HepG2 (cell line): ENCODE results near the gene GARIN5A. TPM values are rescaled to one million over a fixed set of nuclear protein-coding genes. Genes with fewer than 3 reads are reported as not detected.

Source experiments
- ATAC-seq: fragments of 200-7000 bp; cut with Tn5 transposase; 3 replicates; pipeline ENCODE4 v1.9.1; 2020; ENCODE audit warnings: mild to moderate bottlenecking, moderate library complexity
- BruUV-seq: library from RNA; stranded (reverse); fragments of 400-500 nt; replicated peaks from 2 replicates; lab custom pipeline; 2021; lab: Mats Ljungman, UMichigan
- CTCF ChIA-PET: fragments of 300-600 bp; formaldehyde crosslinking; extraction: SDS; loops from one replicate; lab custom pipeline; 2021; ENCODE audit warnings: low total read pairs, inconsistent platforms, low intra/inter-chr PET ratio; lab: Yijun Ruan, JAX
- POLR2A ChIA-PET: fragments of 350-600 bp; sonication (Branson Sonifier 250); formaldehyde crosslinking; loops from one replicate; lab custom pipeline; 2020; ENCODE audit warnings: antibody characterized with exemption, inconsistent platforms; lab: Yijun Ruan, JAX
- DNase-seq: peaks from one replicate; pipeline ENCODE4 v3.0.0-alpha.2; 2015; ENCODE audit warnings: low spot score
- FAIRE-seq: peaks from 3 replicates; lab custom pipeline; 2011; peaks lifted over from hg19 to GRCh38; lab: Jason Lieb, UNC
- H2AFZ ChIP-seq: one replicate; pipeline ENCODE4 v1.6.1; 2011; ENCODE audit warnings: low read length, inconsistent platforms
- H3K27ac ChIP-seq: fragments of 300-600 bp; 3 replicates; pipeline ENCODE4 v1.8.0; 2011; ENCODE audit warnings: mixed run types, mild to moderate bottlenecking, mixed read lengths, low read length, inconsistent platforms; ENCODE audit not compliant: insufficient read depth; ENCODE audit errors: extremely low read length
- H3K27me3 ChIP-seq, 2 experiments: fragments of 200-600 bp in 1 of 2; 2 replicates in 1 of 2; 3 replicates in 1 of 2; pipeline versions ENCODE4 v1.6.0 to v1.8.0; 2011; ENCODE audit warnings: low read length in 2 of 2, mild to moderate bottlenecking in 2 of 2, moderate library complexity in 2 of 2, inconsistent platforms in 1 of 2; ENCODE audit not compliant: insufficient read depth in 2 of 2, control insufficient read depth in 1 of 2
- H3K36me3 ChIP-seq, 2 experiments: fragments of 200-600 bp in 1 of 2; replicated peaks in 1 of 2; 2 replicates in 1 of 2; 3 replicates in 1 of 2; pipeline versions ENCODE4 v1.5.1 to v1.8.0; 2011; ENCODE audit warnings: low read length in 2 of 2, inconsistent platforms in 1 of 2; ENCODE audit not compliant: insufficient read depth in 2 of 2, control insufficient read depth in 1 of 2
- H3K4me1 ChIP-seq: 2 replicates; pipeline ENCODE4 v1.5.1; 2012; ENCODE audit warnings: low read length, inconsistent platforms; ENCODE audit not compliant: insufficient read depth
- H3K4me2 ChIP-seq: 2 replicates; pipeline ENCODE4 v1.6.0; 2011; ENCODE audit warnings: low read depth, low read length, inconsistent platforms
- H3K4me3 ChIP-seq, 3 experiments: fragments of 200-600 bp in 1 of 3; sonication (generic), shearing (Covaris generic) in 1 of 3; replicated peaks in 1 of 3; 2 replicates each; pipeline ENCODE4 v1.5.1; 2011 to 2016; ENCODE audit warnings: low read length in 3 of 3, inconsistent platforms in 2 of 3, low read depth in 2 of 3, mild to moderate bottlenecking in 2 of 3, control low read depth in 1 of 3, mixed read lengths in 1 of 3; ENCODE audit not compliant: insufficient read depth in 1 of 3
- H3K79me2 ChIP-seq: one replicate; pipeline ENCODE4 v1.6.1; 2011; ENCODE audit warnings: low read length, inconsistent platforms; ENCODE audit not compliant: insufficient read depth
- H3K9ac ChIP-seq: 2 replicates; pipeline ENCODE4 v1.6.0; 2011; ENCODE audit warnings: mild to moderate bottlenecking, low read depth, low read length, inconsistent platforms; ENCODE audit not compliant: insufficient read depth
- H3K9me3 ChIP-seq: 2 replicates; pipeline ENCODE4 v1.5.1; 2012; ENCODE audit warnings: mild to moderate bottlenecking, low read length
- H4K20me1 ChIP-seq: 2 replicates; pipeline ENCODE4 v1.6.0; 2011; ENCODE audit warnings: inconsistent platforms, mild to moderate bottlenecking, low read length, moderate library complexity; ENCODE audit not compliant: insufficient read depth
- FLYWCH1 ChIP-seq: sonication (generic); formaldehyde crosslinking; IDR thresholded peaks from 2 replicates; pipeline ENCODE4 v1.8.1; 2023; ENCODE audit warnings: mild to moderate bottlenecking, missing genetic modification reagents
- ISL2 ChIP-seq: sonication (generic); formaldehyde crosslinking; IDR thresholded peaks from 2 replicates; pipeline ENCODE4 v1.5.0; 2020; ENCODE audit warnings: missing genetic modification reagents
- LRRFIP1 ChIP-seq: sonication (generic); formaldehyde crosslinking; conservative IDR thresholded peaks from 2 replicates; pipeline ENCODE4 v1.4.0; 2020; ENCODE audit warnings: missing genetic modification reagents
- SSRP1 ChIP-seq: IDR thresholded peaks from 2 replicates; pipeline ENCODE4 v1.6.1; 2016; ENCODE audit warnings: control low read depth
- TBX3 ChIP-seq: fragments of 450-650 bp; IDR thresholded peaks from 2 replicates; pipeline ENCODE4 v1.6.1; 2017; ENCODE audit warnings: antibody characterized with exemption, mild to moderate bottlenecking, inconsistent platforms, borderline replicate concordance
- TOE1 ChIP-seq: sonication (generic); formaldehyde crosslinking; IDR thresholded peaks from 2 replicates; pipeline ENCODE4 v1.4.0; 2020; ENCODE audit warnings: mild to moderate bottlenecking, missing genetic modification reagents
- WIZ ChIP-seq: sonication (generic); formaldehyde crosslinking; IDR thresholded peaks from 2 replicates; pipeline ENCODE4 v1.5.1; 2020; ENCODE audit warnings: mild to moderate bottlenecking, missing genetic modification reagents
- ZFAT ChIP-seq: sonication (generic); formaldehyde crosslinking; conservative IDR thresholded peaks from 2 replicates; pipeline ENCODE4 v1.8.1; 2023; ENCODE audit warnings: missing genetic modification reagents, inconsistent platforms
- ZNF253 ChIP-seq: sonication (generic); formaldehyde crosslinking; IDR thresholded peaks from 2 replicates; pipeline ENCODE4 v1.8.0; 2022; ENCODE audit warnings: mild to moderate bottlenecking, missing genetic modification reagents, borderline replicate concordance
- ZNF280B ChIP-seq: sonication (generic); formaldehyde crosslinking; IDR thresholded peaks from 2 replicates; pipeline ENCODE4 v1.5.0; 2020; ENCODE audit warnings: missing genetic modification reagents, mild to moderate bottlenecking, borderline replicate concordance
- ZNF407 ChIP-seq: sonication (generic); formaldehyde crosslinking; IDR thresholded peaks from one replicate; pipeline ENCODE4 v1.5.1; 2020; ENCODE audit warnings: mild to moderate bottlenecking, missing genetic modification reagents; ENCODE audit errors: not compliant biosample characterization
- ZNF547 ChIP-seq: sonication (generic); formaldehyde crosslinking; IDR thresholded peaks from 2 replicates; pipeline ENCODE4 v1.5.1; 2020; ENCODE audit warnings: mild to moderate bottlenecking, missing genetic modification reagents
- WGBS: methylation state at CpG from one replicate; pipeline ENCODE4 v1.1.6; 2017; ENCODE audit warnings: low lambda C conversion rate; 5-methylcytosine and 5-hydroxymethylcytosine counted together
- in situ Hi-C: cut with HindIII; loops from 2 replicates; pipeline ENCODE4 v1.10.0; 2017; ENCODE audit warnings: low pct_unique_long_range_greater_than_20kb; ENCODE audit not compliant: extremely low pct_ligation_motif_present
- intact Hi-C: fragments of 100-400 bp; cut with micrococcal nuclease; formaldehyde crosslinking; loops from one replicate; pipeline ENCODE4 v1.10.0; 2022; ENCODE audit not compliant: unreplicated experiment
- polyA plus RNA-seq, 8 experiments: library from polyadenylated mRNA; depleted of rRNA in 3 of 8; stranded (reverse) in 7 of 8; unstranded in 1 of 8; fragments of >200 nt; fragmentation: Illumina TruSeq in 4 of 8; extraction: Trizol in 4 of 8; gene quantifications; 2 replicates each; pipeline versions ENCODE4 v1.2.1 to v1.2.3, GENCODE V29; 2011 to 2016; ENCODE audit warnings: low read depth in 4 of 8, missing spikeins in 1 of 8, mixed read lengths in 1 of 8; ENCODE audit not compliant: insufficient read depth in 1 of 8
- total RNA-seq, 5 experiments: library from RNA; depleted of rRNA; stranded (reverse); fragments of >200 nt; fragmentation: Illumina TruSeq; extraction: Trizol; gene quantifications; 2 replicates each; pipeline ENCODE4 v1.2.3, GENCODE V29; 2016; ENCODE audit warnings: low read depth in 1 of 5

Gene GARIN5A
- total and polyA plus RNA-seq, 2 of the 13 experiments (the other 11 are each of a cell fraction or from before 2014, with no cell fraction given): not detected

GRCh38 chr19:50510121-50510670 lies 33.5 kb upstream of the GARIN5A start:
- CTCF ChIA-PET: no interaction called here
- WGBS: 71% methylated on average over 10 of the region's 26 CpGs
- Histone ChIP-seq H3K9me3 (no peaks in the 10 kb centered on the region), H2AFZ (no peak overlapping the region), H3K4me3 (peak overlapping the region in 2 of 3 experiments; percentile 63 to 71; a peak in 4 of 6 replicates), H4K20me1 (no peaks in the 10 kb centered on the region), H3K36me3 (no peaks in the 10 kb centered on the region), H3K4me2 (peak overlapping the region; percentile 60; the same call in 1 of the 2 replicates), H3K27ac (no peak overlapping the region), H3K9ac (peak overlapping the region; percentile 45; the same call in 1 of the 2 replicates), H3K4me1 (peaks cover 29% of the 10 kb centered on the region), H3K27me3 (no peaks in the 10 kb centered on the region; a peak in 3 of 5 replicates), H3K79me2 (no peaks in the 10 kb centered on the region)
- FAIRE-seq (no peak), ATAC-seq (no peak), DNase-seq (no peak)
- intact Hi-C loops: no loop called here
- TF ChIP-seq TOE1 (CRISPR knock-in tag) (no peak), ZNF253 (no peak), ISL2 (no peak), FLYWCH1 (no peak), ZNF407 (no peak), WIZ (CRISPR knock-in tag) (no peak), ZFAT (CRISPR knock-in tag) (no peak), ZNF547 (CRISPR knock-in tag) (no peak), SSRP1 (no peak), LRRFIP1 (no peak), ZNF280B (no peak), TBX3 (no peak)
- BruUV-seq: no TSS peak
- POLR2A ChIA-PET: no interaction called here
- in situ Hi-C loops: no loop called here
